ENCODE measurements around the gene OCSTAMP.
A peak's percentile ranks its signal among the peaks of the same experiment; 100 is the strongest.

Gene OCSTAMP

GRCh38 chr20:46547995-46548394, 2.5 kb downstream of the OCSTAMP start:
- no peak for DNase-seq (ENCODE audit: low read depth in 1 of 2, low spot score in 1 of 2)
- H3K4me3 ChIP-seq (replicated peaks; ENCODE audit: insufficient read depth, low read length), result no peak overlapping the region
- no peaks in the 10 kb centered on the region for H3K27me3 ChIP-seq (ENCODE audit: insufficient read depth, poor library complexity, severe bottlenecking)
- H3K27ac ChIP-seq (replicated peaks), result no peak overlapping the region
- no peak for TF ChIP-seq GABPA (IDR thresholded peaks at IDR 0.05; ENCODE audit: low read depth)
- no peak for TF ChIP-seq REST (IDR thresholded peaks at IDR 0.05; ENCODE audit: insufficient replicate concordance, low read depth)
- TF ChIP-seq POLR2AphosphoS5 (IDR thresholded peaks at IDR 0.05; ENCODE audit: low read depth), result no peak
- no peak for TF ChIP-seq CTCF (IDR thresholded peaks at IDR 0.05; ENCODE audit: insufficient read depth, low read length)
- no peak for TF ChIP-seq SPI1 (IDR thresholded peaks at IDR 0.05; ENCODE audit: borderline replicate concordance, low read depth)

- no peak overlapping the region for H3K4me3 ChIP-seq (replicated peaks; ENCODE audit: insufficient read depth, low read length)
- no peak overlapping the region for H3K27ac ChIP-seq (replicated peaks)
- TF ChIP-seq SPI1 (IDR thresholded peaks at IDR 0.05; ENCODE audit: borderline replicate concordance, low read depth), result peak; percentile 7; the same call in 1 of the 2 replicates
- no peak for TF ChIP-seq REST (IDR thresholded peaks at IDR 0.05; ENCODE audit: insufficient replicate concordance, low read depth)
- H3K27me3 ChIP-seq (ENCODE audit: insufficient read depth, poor library complexity, severe bottlenecking), result no peaks in the 10 kb centered on the region
- DNase-seq (ENCODE audit: low read depth in 1 of 2, low spot score in 1 of 2), result no peak
These were observed 3.5 kb downstream of the OCSTAMP start for GRCh38 chr20:46546936-46547335.

- Histone ChIP-seq H3K27ac (replicated peaks) (no peak overlapping the region), H3K4me3 (replicated peaks; ENCODE audit: insufficient read depth, low read length) (no peak overlapping the region), H3K27me3 (ENCODE audit: insufficient read depth, poor library complexity, severe bottlenecking) (no peaks in the 10 kb centered on the region)
These were observed 4.2 kb downstream of the OCSTAMP start for GRCh38 chr20:46546298-46546697.

More at GRCh38 chr20:46546298-46546697, 4.2 kb downstream of the OCSTAMP start:
- no peak for TF ChIP-seq GABPA (IDR thresholded peaks at IDR 0.05; ENCODE audit: low read depth)
- no peak for TF ChIP-seq POLR2AphosphoS5 (IDR thresholded peaks at IDR 0.05; ENCODE audit: low read depth)
- TF ChIP-seq CTCF (IDR thresholded peaks at IDR 0.05; ENCODE audit: insufficient read depth, low read length), result no peak
- TF ChIP-seq SPI1 (IDR thresholded peaks at IDR 0.05; ENCODE audit: borderline replicate concordance, low read depth), result no peak
- TF ChIP-seq REST (IDR thresholded peaks at IDR 0.05; ENCODE audit: insufficient replicate concordance, low read depth), result no peak
- DNase-seq (ENCODE audit: low read depth in 1 of 2, low spot score in 1 of 2), result no peak
